ENCODE measurements around the gene NPAS4. TPM values are rescaled to one million over a fixed set of nuclear protein-coding genes. Genes with fewer than 3 reads are reported as not detected.
"Not testable (repeated sequence)": the region's sequence is repeated elsewhere in the genome, so short reads cannot be mapped to it uniquely, and the experiment has no call there.

Gene NPAS4
- total RNA-seq, 4 donors from 2014 or later = 0.19 TPM; not detected in 3

DNA sequence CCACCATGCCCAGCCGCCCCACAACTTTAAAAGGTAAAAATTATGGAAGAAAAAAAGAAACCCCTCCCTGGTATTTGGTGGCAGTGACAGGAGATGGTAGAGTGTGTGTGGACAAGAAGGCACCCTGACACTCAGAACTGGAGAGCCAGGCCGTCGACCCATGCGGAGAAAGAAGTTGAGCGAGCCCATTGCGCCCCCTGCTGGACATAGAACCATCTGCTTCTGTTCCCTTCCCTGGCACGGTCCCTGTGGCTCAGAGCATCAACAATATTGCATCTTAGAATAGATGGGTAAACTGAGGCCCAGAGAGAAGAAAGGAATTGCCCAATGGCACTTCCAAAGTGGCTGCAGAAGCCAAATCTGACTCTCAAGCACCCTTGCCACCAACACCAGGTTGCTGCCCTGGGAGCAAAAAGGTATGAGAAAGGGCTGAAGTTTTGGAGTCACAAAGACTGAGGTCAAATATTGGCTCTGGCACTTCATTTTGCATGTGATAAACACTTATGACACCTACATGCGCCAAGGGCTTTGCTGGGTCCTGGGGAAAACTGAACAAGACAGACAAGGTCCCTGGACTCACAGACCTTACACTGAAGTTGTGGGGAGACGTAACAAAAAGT lies 9.3 kb downstream of the NPAS4 start:
- TF ChIP-seq, protein P1, sequence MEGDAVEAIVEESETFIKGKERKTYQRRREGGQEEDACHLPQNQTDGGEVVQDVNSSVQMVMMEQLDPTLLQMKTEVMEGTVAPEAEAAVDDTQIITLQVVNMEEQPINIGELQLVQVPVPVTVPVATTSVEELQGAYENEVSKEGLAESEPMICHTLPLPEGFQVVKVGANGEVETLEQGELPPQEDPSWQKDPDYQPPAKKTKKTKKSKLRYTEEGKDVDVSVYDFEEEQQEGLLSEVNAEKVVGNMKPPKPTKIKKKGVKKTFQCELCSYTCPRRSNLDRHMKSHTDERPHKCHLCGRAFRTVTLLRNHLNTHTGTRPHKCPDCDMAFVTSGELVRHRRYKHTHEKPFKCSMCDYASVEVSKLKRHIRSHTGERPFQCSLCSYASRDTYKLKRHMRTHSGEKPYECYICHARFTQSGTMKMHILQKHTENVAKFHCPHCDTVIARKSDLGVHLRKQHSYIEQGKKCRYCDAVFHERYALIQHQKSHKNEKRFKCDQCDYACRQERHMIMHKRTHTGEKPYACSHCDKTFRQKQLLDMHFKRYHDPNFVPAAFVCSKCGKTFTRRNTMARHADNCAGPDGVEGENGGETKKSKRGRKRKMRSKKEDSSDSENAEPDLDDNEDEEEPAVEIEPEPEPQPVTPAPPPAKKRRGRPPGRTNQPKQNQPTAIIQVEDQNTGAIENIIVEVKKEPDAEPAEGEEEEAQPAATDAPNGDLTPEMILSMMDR (IDR thresholded peaks at IDR 0.05) = peak in 2 of 3 donors; percentile 30 to 42
- ATAC-seq (ENCODE audit: low FRiP score) = peak; percentile 54
- DNase-seq (ENCODE audit: low spot score) = peak; percentile 77

DNA sequence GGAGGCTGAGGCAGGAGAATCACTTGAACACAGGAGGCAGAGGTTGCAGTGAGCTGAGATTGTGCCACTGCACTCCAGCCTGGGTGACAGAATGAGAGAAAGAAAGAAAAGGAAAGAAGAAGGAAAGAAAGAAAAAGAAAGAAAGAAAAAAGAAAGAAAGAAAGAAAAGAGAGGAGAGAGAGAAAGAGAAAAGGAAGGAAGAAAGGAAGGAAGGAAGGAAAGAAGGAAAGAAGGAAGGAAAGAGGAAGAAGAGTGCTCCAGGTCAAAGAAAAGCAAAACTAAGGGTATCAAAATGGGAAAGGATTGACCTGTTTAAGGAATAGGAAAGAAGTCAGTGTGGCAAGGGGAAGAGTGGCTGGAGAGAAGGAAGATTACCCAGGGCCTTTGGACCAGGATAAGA lies 10.5 kb downstream of the NPAS4 start:
- DNase-seq (ENCODE audit: low spot score); ATAC-seq (ENCODE audit: low FRiP score): not testable (repeated sequence)

DNA sequence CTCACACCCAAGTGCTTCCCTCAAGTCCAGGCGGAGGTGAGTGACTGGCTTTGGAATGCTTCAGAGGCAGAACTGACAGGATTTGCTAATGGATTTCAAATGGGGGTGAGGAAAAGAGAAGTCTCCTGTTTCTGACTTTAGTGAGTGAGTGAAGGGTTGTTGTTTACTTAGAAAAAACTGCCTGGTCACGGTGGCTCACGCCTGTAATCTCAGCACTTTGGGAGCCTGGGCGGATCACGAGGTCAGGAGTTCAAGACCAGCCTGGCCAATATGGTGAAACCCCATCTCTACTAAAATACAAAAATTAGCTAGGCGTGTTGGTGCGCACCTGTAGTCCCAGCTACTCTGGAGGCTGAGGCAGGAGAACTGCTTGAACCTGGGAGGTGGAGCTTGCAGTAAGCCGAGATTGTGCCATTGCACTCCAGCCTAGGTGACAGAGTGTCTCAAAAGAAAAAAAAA lies 11.1 kb downstream of the NPAS4 start:
- not testable (repeated sequence) for ATAC-seq (ENCODE audit: low FRiP score); DNase-seq (ENCODE audit: low spot score)

DNA sequence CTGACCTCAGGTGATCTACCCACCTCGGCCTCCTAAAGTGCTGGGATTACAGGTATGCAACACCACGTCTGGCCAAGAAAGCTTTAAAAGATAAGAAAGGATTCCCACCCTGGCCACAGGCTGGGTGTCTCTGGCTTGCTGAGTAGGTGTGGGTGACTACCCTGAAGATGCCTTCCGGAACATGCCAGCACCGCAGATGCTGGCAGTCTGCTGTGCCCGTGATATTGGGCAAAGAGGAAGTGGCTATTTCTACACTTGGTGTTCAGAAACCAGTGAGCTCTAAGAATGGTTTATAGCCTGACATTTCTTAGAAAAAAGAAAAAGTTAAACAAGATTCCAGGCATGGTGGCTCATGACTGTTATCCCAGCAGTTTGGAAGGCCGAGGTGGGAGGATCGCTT lies 11.8 kb downstream of the NPAS4 start:
- TF ChIP-seq, protein P1 (IDR thresholded peaks at IDR 0.05) = no peak
- DNase-seq (ENCODE audit: low spot score) = no peak
- ATAC-seq (ENCODE audit: low FRiP score) = no peak

DNA sequence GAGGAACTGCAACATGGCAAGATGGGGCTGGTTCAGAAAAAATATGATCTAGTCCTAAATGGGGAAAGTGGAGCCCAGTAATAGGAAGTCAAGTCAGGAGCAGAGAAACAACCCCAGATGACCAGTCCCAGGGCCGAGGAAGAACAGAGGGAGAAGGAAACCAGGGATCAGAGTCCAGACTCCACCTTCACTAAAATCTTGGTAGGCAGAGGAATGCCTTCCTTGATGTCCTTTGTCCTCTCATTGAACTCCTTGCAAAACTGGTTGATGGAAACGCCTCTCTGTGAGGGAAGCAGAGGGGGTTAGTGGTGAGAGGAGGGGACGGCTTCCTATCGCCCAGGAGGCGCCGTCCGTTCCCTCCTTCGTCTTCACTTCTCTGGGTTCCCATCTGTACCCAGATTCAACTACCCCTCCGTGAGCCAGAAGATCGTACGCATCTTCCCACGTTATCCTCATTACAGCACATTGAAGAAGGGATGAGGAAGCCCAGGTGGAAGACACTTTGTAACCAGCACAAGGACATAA lies 17.2 kb downstream of the NPAS4 start:
- TF ChIP-seq, protein P1 (IDR thresholded peaks at IDR 0.05) = no peak
- no peak for DNase-seq (ENCODE audit: low spot score)
- ATAC-seq (ENCODE audit: low FRiP score) = no peak

DNA sequence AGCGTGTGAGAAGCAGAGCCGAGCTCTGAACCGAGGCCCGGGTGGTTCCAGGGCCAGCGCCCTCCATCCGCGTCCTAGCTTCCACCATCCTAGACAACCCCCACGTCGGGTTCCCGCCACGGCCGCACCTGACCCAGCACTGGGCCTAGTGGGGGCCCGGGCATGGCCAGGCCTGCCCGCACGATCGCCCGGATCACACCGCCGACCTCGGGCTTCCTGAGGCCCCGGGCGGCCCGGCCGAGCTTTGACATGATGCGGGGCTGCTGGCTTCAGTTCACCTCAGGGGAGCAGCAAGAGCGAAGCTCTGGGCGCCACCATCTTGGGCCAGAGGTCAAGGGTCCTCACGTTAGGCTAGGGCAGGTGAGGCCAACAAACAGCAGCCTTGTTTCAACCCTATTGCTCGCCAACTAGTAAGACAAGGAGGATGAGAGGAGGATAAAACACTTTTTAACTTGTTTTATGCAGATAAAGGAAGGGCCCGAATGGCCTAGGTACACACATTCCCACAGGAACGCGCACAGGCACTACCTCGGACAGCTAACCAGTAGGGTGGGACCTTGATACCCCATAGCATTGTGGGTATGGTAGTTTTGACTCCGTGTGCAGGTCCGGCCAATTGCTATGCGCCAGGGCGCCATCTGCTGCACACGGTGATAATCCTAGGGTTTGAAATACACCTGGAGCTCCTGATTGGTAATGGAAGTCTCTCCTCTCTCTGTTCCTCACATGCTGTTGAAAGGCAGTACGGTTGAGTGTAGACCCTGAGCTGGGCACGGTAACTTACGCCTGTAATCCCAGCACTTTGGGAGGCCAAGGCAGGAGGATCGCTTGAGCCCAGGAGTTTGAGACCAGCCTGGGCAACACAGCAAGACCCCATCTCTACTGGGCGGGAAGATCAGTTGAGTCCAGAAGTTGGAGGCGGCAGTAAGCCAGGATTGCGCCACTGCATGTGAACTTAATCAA lies 17.9 kb downstream of the NPAS4 start, which contains the start of gene MRPL11:
TSS of gene MRPL11 (minus strand) at position 345 of the 963 bp plus-strand sequence. CDS start at position 251, 94 bp downstream.
- ATAC-seq (ENCODE audit: low FRiP score) = peak; percentile 97
- TF ChIP-seq, protein P1 (IDR thresholded peaks at IDR 0.05) = no peak
- peak; percentile 72 for DNase-seq (ENCODE audit: low spot score)

DNA sequence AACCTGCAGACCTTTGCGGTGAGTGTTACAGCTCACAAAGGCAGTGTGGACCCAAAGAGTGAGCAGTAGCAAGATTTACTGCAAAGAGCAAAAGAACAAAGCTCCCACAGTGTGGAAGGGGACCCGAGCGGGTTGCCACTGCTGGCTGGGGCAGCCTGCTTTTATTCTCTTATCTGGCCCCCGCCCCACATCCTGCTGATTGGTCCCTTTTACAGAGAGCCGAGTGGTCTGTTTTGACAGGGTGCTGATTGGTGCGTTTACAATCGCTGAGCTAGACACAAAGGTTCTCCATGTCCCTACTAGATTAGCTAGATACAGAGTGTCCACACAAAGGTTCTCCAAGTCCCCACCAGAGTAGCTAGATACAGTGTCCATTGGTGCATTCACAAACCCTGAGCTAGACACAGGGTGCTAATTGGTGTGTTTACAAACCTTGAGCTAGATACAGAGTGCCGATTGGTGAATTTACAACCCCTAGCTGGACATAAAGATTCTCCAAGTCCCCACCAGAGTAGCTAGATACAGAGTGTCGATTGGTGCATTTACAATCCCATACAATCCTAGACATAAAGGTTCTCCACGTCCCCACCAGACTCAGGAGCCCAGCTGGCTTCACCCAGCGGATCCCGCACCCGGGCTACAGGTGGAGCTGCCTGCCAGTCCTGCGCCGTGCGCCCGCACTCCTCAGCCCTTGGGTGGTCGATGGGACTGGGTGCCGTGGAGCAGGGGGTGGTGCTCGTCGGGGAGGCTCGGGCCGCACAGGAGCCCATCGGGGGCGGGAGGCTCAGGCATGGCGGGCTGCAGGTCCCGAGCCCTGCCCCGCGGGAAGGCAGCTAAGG lies 19.5 kb downstream of the NPAS4 start:
- not testable (repeated sequence) for ATAC-seq (ENCODE audit: low FRiP score); DNase-seq (ENCODE audit: low spot score)

DNA sequence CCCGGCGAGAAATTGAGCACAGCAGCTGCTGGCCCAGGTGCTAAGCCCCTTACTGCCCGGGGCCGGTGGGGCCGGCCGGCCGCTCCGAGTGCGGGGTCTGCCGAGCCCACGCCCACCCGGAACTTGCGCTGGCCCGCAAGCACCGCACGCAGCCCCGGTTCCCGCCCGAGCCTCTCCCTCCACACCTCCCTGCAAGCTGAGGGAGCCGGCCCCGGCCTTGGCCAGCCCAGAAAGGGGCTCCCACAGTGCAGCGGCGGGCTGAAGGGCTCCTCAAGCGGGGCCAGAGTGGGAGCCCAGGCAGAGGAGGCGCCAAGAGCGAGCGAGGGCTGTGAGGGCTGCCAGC lies 20.1 kb downstream of the NPAS4 start:
- ATAC-seq (ENCODE audit: low FRiP score); DNase-seq (ENCODE audit: low spot score): not testable (repeated sequence)
